GM12878 (cell line): ENCODE measurements around the gene PRR11. TPM values are rescaled to one million over a fixed set of nuclear protein-coding genes. Genes with fewer than 3 reads are reported as not detected.

Experiments
- ATAC-seq: fragments of 200-7000 bp; cut with Tn5 transposase; 3 replicates; pipeline ENCODE4 v1.9.1; 2020; ENCODE audit warnings: mild to moderate bottlenecking, moderate library complexity
- BruUV-seq: library from RNA; stranded (reverse); fragments of 400-500 nt; replicated peaks from 2 replicates; lab custom pipeline; 2021; lab: Mats Ljungman, UMichigan
- CTCF ChIA-PET: fragments of 300-600 bp; sonication (Branson Sonifier 250); formaldehyde crosslinking; extraction: SDS; loops from one replicate; lab custom pipeline; 2021; ENCODE audit warnings: inconsistent platforms; lab: Yijun Ruan, JAX
- POLR2A ChIA-PET: fragments of 350-600 bp; formaldehyde crosslinking; extraction: SDS; loops from one replicate; lab custom pipeline; 2021; ENCODE audit warnings: inconsistent platforms; lab: Charles Lee
- RAD21 ChIA-PET: fragments of 300-600 bp; sonication (Branson Sonifier 250); formaldehyde crosslinking; loops from one replicate; lab custom pipeline; 2023; ENCODE audit warnings: antibody characterized with exemption; ENCODE audit not compliant: unreplicated experiment; lab: Charles Lee
- SMC1A ChIA-PET: fragments of 300-600 bp; sonication (Branson Sonifier 250); formaldehyde crosslinking; loops from one replicate; lab custom pipeline; 2023; ENCODE audit not compliant: unreplicated experiment, uncharacterized antibody; lab: Charles Lee
- DNase-seq: peaks from one replicate; pipeline ENCODE4 v3.0.0-alpha.2; 2011; ENCODE audit warnings: low read depth, low spot score
- FAIRE-seq: peaks from 3 replicates; lab custom pipeline; 2011; peaks lifted over from hg19 to GRCh38; lab: Jason Lieb, UNC
- H2AFZ ChIP-seq: 2 replicates; pipeline ENCODE4 v1.6.0; 2011; ENCODE audit warnings: low read depth, low read length, control low read depth; ENCODE audit not compliant: control insufficient read depth
- H3K27ac ChIP-seq: 2 replicates; pipeline ENCODE4 v1.5.1; 2011; ENCODE audit warnings: control low read depth; ENCODE audit not compliant: control insufficient read depth, insufficient read depth
- H3K27me3 ChIP-seq, 2 experiments: replicated peaks in 1 of 2; 2 replicates each; pipeline versions ENCODE4 v1.6.0 to v1.6.1; 2011; ENCODE audit warnings: low read length in 1 of 2; ENCODE audit not compliant: control insufficient read depth in 2 of 2, insufficient read depth in 2 of 2
- H3K36me3 ChIP-seq, 2 experiments: 2 replicates each; pipeline ENCODE4 v1.5.1; 2011; ENCODE audit warnings: low read length in 1 of 2; ENCODE audit not compliant: control insufficient read depth in 2 of 2, insufficient read depth in 2 of 2
- H3K4me1 ChIP-seq: 2 replicates; pipeline ENCODE4 v1.6.1; 2011; ENCODE audit warnings: mild to moderate bottlenecking, low read length, moderate library complexity, mixed read lengths; ENCODE audit not compliant: control insufficient read depth, insufficient read depth
- H3K4me2 ChIP-seq: 2 replicates; pipeline ENCODE4 v1.6.0; 2011; ENCODE audit warnings: control low read depth; ENCODE audit not compliant: control insufficient read depth, insufficient read depth
- H3K4me3 ChIP-seq: fragments of 200-600 bp; sonication (generic); 2 replicates; pipeline ENCODE4 v1.5.1; 2016
- H3K79me2 ChIP-seq: 2 replicates; pipeline ENCODE4 v1.6.0; 2011; ENCODE audit warnings: low read length; ENCODE audit not compliant: control insufficient read depth, insufficient read depth
- H3K9ac ChIP-seq: 2 replicates; pipeline ENCODE4 v1.8.0; 2011; ENCODE audit warnings: low read length, control low read depth, mixed read lengths; ENCODE audit not compliant: control insufficient read depth, insufficient read depth
- H3K9me3 ChIP-seq: replicated peaks from 3 replicates; pipeline ENCODE4 v1.5.1; 2011; ENCODE audit warnings: mild to moderate bottlenecking, low read length; ENCODE audit not compliant: control insufficient read depth, insufficient read depth
- H4K20me1 ChIP-seq: 2 replicates; pipeline ENCODE4 v1.6.0; 2011; ENCODE audit not compliant: control insufficient read depth, insufficient read depth
- CEBPZ ChIP-seq: fragments of 150-350 bp; IDR thresholded peaks from 2 replicates; pipeline ENCODE4 v1.6.1; 2016; ENCODE audit warnings: low read depth, low read length
- CHD2 ChIP-seq: IDR thresholded peaks from 2 replicates; pipeline ENCODE4 v1.6.1; 2011; ENCODE audit warnings: low read depth, low read length, improper control_type of control experiment, borderline replicate concordance
- SIN3A ChIP-seq: IDR thresholded peaks from 2 replicates; pipeline ENCODE4 v1.6.1; 2012; ENCODE audit warnings: low read depth, low read length, improper control_type of control experiment
- SIX5 ChIP-seq: IDR thresholded peaks from 2 replicates; pipeline ENCODE4 v1.6.1; 2011; ENCODE audit warnings: mild to moderate bottlenecking, low read depth, low read length, moderate library complexity; ENCODE audit not compliant: severe bottlenecking
- SMAD5 ChIP-seq: IDR thresholded peaks from 2 replicates; pipeline ENCODE4 v1.6.1; 2016; ENCODE audit warnings: antibody characterized with exemption, low read depth
- SREBF2 ChIP-seq: IDR thresholded peaks from 2 replicates; pipeline ENCODE4 v1.6.1; 2012; ENCODE audit warnings: mild to moderate bottlenecking, low read length
- TCF7 ChIP-seq: IDR thresholded peaks from 2 replicates; pipeline ENCODE4 v1.6.1; 2014; ENCODE audit warnings: antibody characterized with exemption, borderline replicate concordance
- YY1 ChIP-seq: IDR thresholded peaks from 2 replicates; pipeline ENCODE4 v1.6.1; 2011; ENCODE audit warnings: low read depth, mild to moderate bottlenecking, low read length
- WGBS: methylation state at CpG from one replicate; pipeline ENCODE4 v1.1.6; 2016; ENCODE audit warnings: low lambda C conversion rate; ENCODE audit not compliant: insufficient replicate concordance, insufficient coverage; ENCODE audit errors: missing lambda C conversion rate; 5-methylcytosine and 5-hydroxymethylcytosine counted together
- in situ Hi-C: fragments of 300-500 bp; cut with MboI; formaldehyde crosslinking; loops from 9 replicates; pipeline ENCODE4 v1.14.3; 2018; ENCODE audit warnings: mixed read lengths
- intact Hi-C: fragments of 100-400 bp; cut with micrococcal nuclease; formaldehyde crosslinking; loops from one replicate; pipeline ENCODE4 v1.14.2; 2022; ENCODE audit not compliant: unreplicated experiment
- polyA plus RNA-seq, 11 experiments: library from polyadenylated mRNA; depleted of rRNA in 4 of 11; unstranded in 6 of 11; stranded (reverse) in 5 of 11; fragments of >200 nt; fragmentation: Nextera tagmentation in 4 of 11; fragmentation: Illumina TruSeq in 1 of 11; extraction: Ambion mirVana in 4 of 11; extraction: Trizol in 1 of 11; gene quantifications; 1 replicate in 1 of 11; 2 replicates in 10 of 11; pipeline versions ENCODE4 v1.2.1 to v1.2.3, GENCODE V29; 2011 to 2016; ENCODE audit warnings: inconsistent platforms in 2 of 11, missing spikeins in 2 of 11, low read depth in 1 of 11
- total RNA-seq, 4 experiments: library from RNA; depleted of rRNA in 3 of 4; stranded (reverse); fragments of >200 nt in 3 of 4; fragmentation: Illumina TruSeq in 1 of 4; extraction: Trizol in 1 of 4; gene quantifications; 2 replicates each; pipeline versions ENCODE4 v1.2.1 to v1.2.3, GENCODE V29; 2013 to 2021

PRR11 gene
- total and polyA plus RNA-seq, 10 of the 15 experiments (the other 5 are each of a cell fraction or from before 2014, with no cell fraction given) = 20.8 to 97.0 (median 48.3) TPM

GRCh38 chr17:59180626-59181025, 25.1 kb downstream of the PRR11 start:
- WGBS = over 99% methylated on average over 9 of the region's 9 CpGs
- FAIRE-seq (no peak), DNase-seq (no peak), ATAC-seq (no peak)
- no TSS peak for BruUV-seq
- H3K79me2 ChIP-seq = no peaks in the 10 kb centered on the region
- SMC1A ChIA-PET = no interaction called here
- no peaks in the 10 kb centered on the region for H3K4me1 ChIP-seq
- no peak overlapping the region for H2AFZ ChIP-seq
- in situ Hi-C loops = no loop called here
- RAD21 ChIA-PET = no interaction called here
- no peaks in the 10 kb centered on the region for H3K27me3 ChIP-seq
- TF ChIP-seq YY1 (no peak), SIN3A (no peak), SREBF2 (no peak), CHD2 (no peak), TCF7 (no peak), CEBPZ (no peak), SIX5 (no peak), SMAD5 (no peak)
- no peak overlapping the region for H3K27ac ChIP-seq
- H4K20me1 ChIP-seq = no peaks in the 10 kb centered on the region
- H3K4me3 ChIP-seq = no peak overlapping the region
- no peaks in the 10 kb centered on the region for H3K9me3 ChIP-seq
- intact Hi-C loops = no loop called here
- CTCF ChIA-PET = interaction anchor here (0.6 kb wide), 1 partner anchor 592 kb away, joined by 4 read pairs; no protein-coding TSS in a partner anchor
- POLR2A ChIA-PET = interaction anchor here (0.7 kb wide), 1 partner anchor 636 kb away, joined by 3 read pairs; no protein-coding TSS in a partner anchor
- H3K4me2 ChIP-seq = no peak overlapping the region
- H3K36me3 ChIP-seq = peaks cover 0 to 6% of the 10 kb centered on the region in 2 experiments; a peak in 3 of 4 replicates
- no peak overlapping the region for H3K9ac ChIP-seq
